ENCODE measurements around the gene SIAE. TPM values are rescaled to one million over a fixed set of nuclear protein-coding genes. Genes with fewer than 3 reads are reported as not detected.

The SIAE gene
- total RNA-seq, 1 experiment from 2014 or later: 5.6 TPM

DNA sequence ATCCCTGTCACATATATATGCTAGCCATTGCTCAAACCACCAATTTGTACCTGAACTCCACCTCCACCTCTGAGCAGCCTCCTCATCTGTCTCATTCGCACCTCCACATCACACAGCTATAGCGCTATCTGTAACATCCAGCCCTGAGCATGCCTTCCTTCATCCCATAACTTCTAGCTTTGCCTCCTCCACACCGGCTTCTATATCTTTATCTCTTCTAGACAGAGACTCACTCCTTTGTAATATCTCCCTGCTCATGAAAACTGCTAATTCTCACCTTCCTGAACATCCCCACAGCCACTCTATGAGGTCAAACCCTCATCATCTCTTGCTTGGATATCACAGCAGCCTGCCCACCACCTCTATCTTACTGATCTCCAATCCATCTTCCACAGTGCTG lies 5.9 kb downstream of the SIAE start:
- H3K18ac ChIP-seq (ENCODE audit: insufficient read length, low read depth, low read length): no peak overlapping the region
- no peak overlapping the region for H3T11ph ChIP-seq (ENCODE audit: low read length)
- Mint-ChIP-seq H3K9me3 (no peaks in the 10 kb centered on the region), H3K4me1 (peaks cover under 1 to 2% of the 10 kb centered on the region in 2 experiments; a peak in 3 of 4 replicates), H3K36me3 (ENCODE audit: insufficient read depth in 1 of 3, low read depth in 3 of 3) (peaks cover 0 to 1% (median 0%) of the 10 kb centered on the region in 3 experiments; a peak in 1 of 7 replicates), H3K4me3 (no peak overlapping the region), H3K27ac (no peak overlapping the region), H3K27me3 (ENCODE audit: low read depth) (peaks cover 10% of the 10 kb centered on the region)
- H4K91ac ChIP-seq (ENCODE audit: insufficient read length, low read depth, low read length): no peak overlapping the region
- no peak overlapping the region for H2BK120ac ChIP-seq (ENCODE audit: low read depth, low read length, poor library complexity, severe bottlenecking)
- TF ChIP-seq, protein P1, sequence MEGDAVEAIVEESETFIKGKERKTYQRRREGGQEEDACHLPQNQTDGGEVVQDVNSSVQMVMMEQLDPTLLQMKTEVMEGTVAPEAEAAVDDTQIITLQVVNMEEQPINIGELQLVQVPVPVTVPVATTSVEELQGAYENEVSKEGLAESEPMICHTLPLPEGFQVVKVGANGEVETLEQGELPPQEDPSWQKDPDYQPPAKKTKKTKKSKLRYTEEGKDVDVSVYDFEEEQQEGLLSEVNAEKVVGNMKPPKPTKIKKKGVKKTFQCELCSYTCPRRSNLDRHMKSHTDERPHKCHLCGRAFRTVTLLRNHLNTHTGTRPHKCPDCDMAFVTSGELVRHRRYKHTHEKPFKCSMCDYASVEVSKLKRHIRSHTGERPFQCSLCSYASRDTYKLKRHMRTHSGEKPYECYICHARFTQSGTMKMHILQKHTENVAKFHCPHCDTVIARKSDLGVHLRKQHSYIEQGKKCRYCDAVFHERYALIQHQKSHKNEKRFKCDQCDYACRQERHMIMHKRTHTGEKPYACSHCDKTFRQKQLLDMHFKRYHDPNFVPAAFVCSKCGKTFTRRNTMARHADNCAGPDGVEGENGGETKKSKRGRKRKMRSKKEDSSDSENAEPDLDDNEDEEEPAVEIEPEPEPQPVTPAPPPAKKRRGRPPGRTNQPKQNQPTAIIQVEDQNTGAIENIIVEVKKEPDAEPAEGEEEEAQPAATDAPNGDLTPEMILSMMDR (conservative IDR thresholded peaks at IDR 0.05): no peak
- H3K23ac ChIP-seq (ENCODE audit: insufficient read length, low read depth, low read length): no peak overlapping the region
- no peak overlapping the region for H3K14ac ChIP-seq (ENCODE audit: insufficient read depth, low read length)
- no peak overlapping the region for H2AK5ac ChIP-seq (ENCODE audit: insufficient read length, low read length)
- no peaks in the 10 kb centered on the region for H3K79me2 ChIP-seq (ENCODE audit: insufficient read depth, low read length)
- no peak overlapping the region for H4K5ac ChIP-seq (ENCODE audit: insufficient read length, low read depth, low read length)
- no peak overlapping the region for H3K27ac ChIP-seq (ENCODE audit: insufficient read length, low read depth, low read length)
- no peak overlapping the region for H2BK20ac ChIP-seq (ENCODE audit: low read depth, low read length, poor library complexity, severe bottlenecking)
- no peaks in the 10 kb centered on the region for H3K23me2 ChIP-seq (ENCODE audit: insufficient read length, low read depth, low read length, poor library complexity, severe bottlenecking)
- no peak overlapping the region for H2AFZ ChIP-seq (ENCODE audit: low read length)
- peaks cover 4% of the 10 kb centered on the region for H3K27me3 ChIP-seq (ENCODE audit: insufficient read depth, low read length)
- H3K4me2 ChIP-seq (ENCODE audit: insufficient read depth, insufficient read length, low read length): no peak overlapping the region
- no peaks in the 10 kb centered on the region for H3K4me1 ChIP-seq (ENCODE audit: insufficient read depth, low read length)
- no peak overlapping the region for H2BK15ac ChIP-seq (ENCODE audit: low read depth, low read length)
- no peak overlapping the region for H3K56ac ChIP-seq (ENCODE audit: insufficient read length, low read depth, low read length)
- H2BK5ac ChIP-seq (ENCODE audit: insufficient read length, low read length): no peak overlapping the region
- H3K79me1 ChIP-seq (ENCODE audit: insufficient read depth, low read depth, low read length, poor library complexity, severe bottlenecking): no peaks in the 10 kb centered on the region
- no peak overlapping the region for H2BK12ac ChIP-seq (ENCODE audit: insufficient read length, low read depth, low read length)
- DNase-seq: no peak
- H3K9ac ChIP-seq (ENCODE audit: extremely low read depth, insufficient read length, low read length): no peak overlapping the region
- no peak overlapping the region for H3K4ac ChIP-seq (ENCODE audit: low read depth, low read length)
- WGBS (ENCODE audit: extremely low coverage, insufficient read length, low lambda C conversion rate): no CpG with 5 or more reads among the region's 3 CpGs
- no peaks in the 10 kb centered on the region for H3K9me3 ChIP-seq (ENCODE audit: control insufficient read depth, low read depth, low read length)
- H4K20me1 ChIP-seq (ENCODE audit: control insufficient read depth, insufficient read depth, insufficient read length): no peaks in the 10 kb centered on the region
- H4K8ac ChIP-seq (replicated peaks; ENCODE audit: insufficient read length, low read depth, low read length): no peak overlapping the region
